ENCODE data around the gene CDH11.

DNA sequence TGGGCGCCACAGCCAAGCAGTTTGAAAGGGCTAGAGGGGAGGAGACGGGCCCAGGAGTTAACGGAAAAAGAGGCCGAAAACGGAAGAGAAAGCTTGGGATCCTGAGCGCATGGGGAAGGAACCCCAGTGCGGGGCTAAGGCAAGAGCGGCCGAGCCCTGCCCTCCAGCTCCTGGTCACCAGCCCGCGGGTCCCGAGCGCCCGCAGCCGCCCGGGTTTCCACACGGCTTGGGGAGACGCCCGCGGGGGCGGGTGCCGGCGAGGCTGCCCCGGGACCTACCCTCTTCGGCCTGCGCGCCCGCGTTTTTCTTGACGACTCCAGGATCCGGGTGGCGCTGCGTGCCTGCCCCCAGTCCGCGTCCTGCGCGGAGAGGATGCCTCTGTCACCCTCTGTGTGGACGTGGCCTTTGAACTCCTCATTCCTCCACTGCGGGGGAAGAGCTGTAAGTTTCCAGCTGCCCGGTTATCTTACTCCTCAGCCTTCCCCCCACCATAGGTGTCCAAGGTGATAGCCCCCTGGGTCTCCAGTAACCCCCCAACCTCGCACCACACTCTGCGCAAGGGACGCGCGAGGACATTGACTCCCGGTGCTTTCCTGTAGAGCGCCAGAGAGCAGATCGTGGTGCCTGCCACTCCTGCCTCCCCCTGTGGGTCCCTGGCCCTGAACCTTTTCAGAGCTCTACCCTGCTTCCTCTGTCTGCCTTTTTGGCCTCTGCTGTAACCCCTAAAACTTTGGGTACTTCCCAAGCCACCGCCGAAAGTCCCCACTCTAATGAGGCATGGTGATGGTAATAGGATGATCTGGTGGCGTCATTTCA, 1.7 kb upstream of the CDH11 start:
- TF ChIP-seq TAF1 (IDR thresholded peaks at IDR 0.05; ENCODE audit: low read depth): no peak
- TF ChIP-seq, protein P1, sequence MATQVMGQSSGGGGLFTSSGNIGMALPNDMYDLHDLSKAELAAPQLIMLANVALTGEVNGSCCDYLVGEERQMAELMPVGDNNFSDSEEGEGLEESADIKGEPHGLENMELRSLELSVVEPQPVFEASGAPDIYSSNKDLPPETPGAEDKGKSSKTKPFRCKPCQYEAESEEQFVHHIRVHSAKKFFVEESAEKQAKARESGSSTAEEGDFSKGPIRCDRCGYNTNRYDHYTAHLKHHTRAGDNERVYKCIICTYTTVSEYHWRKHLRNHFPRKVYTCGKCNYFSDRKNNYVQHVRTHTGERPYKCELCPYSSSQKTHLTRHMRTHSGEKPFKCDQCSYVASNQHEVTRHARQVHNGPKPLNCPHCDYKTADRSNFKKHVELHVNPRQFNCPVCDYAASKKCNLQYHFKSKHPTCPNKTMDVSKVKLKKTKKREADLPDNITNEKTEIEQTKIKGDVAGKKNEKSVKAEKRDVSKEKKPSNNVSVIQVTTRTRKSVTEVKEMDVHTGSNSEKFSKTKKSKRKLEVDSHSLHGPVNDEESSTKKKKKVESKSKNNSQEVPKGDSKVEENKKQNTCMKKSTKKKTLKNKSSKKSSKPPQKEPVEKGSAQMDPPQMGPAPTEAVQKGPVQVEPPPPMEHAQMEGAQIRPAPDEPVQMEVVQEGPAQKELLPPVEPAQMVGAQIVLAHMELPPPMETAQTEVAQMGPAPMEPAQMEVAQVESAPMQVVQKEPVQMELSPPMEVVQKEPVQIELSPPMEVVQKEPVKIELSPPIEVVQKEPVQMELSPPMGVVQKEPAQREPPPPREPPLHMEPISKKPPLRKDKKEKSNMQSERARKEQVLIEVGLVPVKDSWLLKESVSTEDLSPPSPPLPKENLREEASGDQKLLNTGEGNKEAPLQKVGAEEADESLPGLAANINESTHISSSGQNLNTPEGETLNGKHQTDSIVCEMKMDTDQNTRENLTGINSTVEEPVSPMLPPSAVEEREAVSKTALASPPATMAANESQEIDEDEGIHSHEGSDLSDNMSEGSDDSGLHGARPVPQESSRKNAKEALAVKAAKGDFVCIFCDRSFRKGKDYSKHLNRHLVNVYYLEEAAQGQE (IDR thresholded peaks at IDR 0.05; ENCODE audit: low read depth): no peak

All from Ishikawa (cell line).